Measurements from ENCODE around the gene PDAP1.

DNA sequence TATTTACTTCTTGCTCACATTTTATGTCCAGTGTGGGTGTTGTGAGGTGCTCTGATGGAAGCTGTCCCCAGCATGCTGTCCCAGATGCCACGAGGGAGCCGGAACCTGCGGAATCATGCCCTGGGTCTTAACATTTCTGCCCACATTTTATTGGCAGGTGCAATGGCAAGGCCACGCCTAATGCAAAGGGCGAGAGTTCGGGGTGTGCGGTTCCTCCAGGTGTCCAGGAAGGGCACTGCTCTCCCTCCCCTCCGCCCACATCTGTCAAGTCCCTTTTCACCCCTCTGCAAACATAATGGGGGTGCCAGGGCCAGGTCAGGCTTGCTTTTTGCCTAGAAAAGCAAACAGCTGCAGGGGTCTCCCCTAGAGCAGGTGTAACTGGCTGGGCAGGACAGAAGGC is 16.4 kb downstream of the PDAP1 start:
- TF ChIP-seq, protein P1, sequence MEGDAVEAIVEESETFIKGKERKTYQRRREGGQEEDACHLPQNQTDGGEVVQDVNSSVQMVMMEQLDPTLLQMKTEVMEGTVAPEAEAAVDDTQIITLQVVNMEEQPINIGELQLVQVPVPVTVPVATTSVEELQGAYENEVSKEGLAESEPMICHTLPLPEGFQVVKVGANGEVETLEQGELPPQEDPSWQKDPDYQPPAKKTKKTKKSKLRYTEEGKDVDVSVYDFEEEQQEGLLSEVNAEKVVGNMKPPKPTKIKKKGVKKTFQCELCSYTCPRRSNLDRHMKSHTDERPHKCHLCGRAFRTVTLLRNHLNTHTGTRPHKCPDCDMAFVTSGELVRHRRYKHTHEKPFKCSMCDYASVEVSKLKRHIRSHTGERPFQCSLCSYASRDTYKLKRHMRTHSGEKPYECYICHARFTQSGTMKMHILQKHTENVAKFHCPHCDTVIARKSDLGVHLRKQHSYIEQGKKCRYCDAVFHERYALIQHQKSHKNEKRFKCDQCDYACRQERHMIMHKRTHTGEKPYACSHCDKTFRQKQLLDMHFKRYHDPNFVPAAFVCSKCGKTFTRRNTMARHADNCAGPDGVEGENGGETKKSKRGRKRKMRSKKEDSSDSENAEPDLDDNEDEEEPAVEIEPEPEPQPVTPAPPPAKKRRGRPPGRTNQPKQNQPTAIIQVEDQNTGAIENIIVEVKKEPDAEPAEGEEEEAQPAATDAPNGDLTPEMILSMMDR (conservative IDR thresholded peaks at IDR 0.05 in 1 of 2, IDR thresholded peaks at IDR 0.05 in 1 of 2; ENCODE audit: extremely low read depth in 1 of 2, insufficient read depth in 1 of 2, low read depth in 1 of 2, low read length in 2 of 2): no peak
- no peak for TF ChIP-seq EZH2 (IDR thresholded peaks at IDR 0.05; ENCODE audit: borderline replicate concordance, low read length)
